ENCODE measurements around the gene ATP9B. TPM values are rescaled to one million over a fixed set of nuclear protein-coding genes. Genes with fewer than 3 reads are reported as not detected.

Gene ATP9B
- total RNA-seq, 1 experiment from 2014 or later: 15.6 TPM

- Histone ChIP-seq H3K79me2 (ENCODE audit: low read length) (no peaks in the 10 kb centered on the region), H3K4me2 (ENCODE audit: low read length) (no peak overlapping the region), H3F3A (ENCODE audit: low read length, unreplicated experiment) (no peaks in the 10 kb centered on the region), H3K36me3 (ENCODE audit: low read depth, low read length) (no peaks in the 10 kb centered on the region), H3K9me3 (ENCODE audit: low read length) (no peaks in the 10 kb centered on the region), H3K27ac (ENCODE audit: low read length) (no peak overlapping the region), H3K9ac (ENCODE audit: low read length) (no peak overlapping the region), H3K27me3 (ENCODE audit: low read length) (no peaks in the 10 kb centered on the region), H3K9me2 (replicated peaks; ENCODE audit: low read length) (no peaks in the 10 kb centered on the region), H3K4me1 (ENCODE audit: insufficient read depth, low read length) (no peaks in the 10 kb centered on the region), H4K20me1 (ENCODE audit: low read length) (no peaks in the 10 kb centered on the region), H3K4me3 (ENCODE audit: low read length) (no peak overlapping the region), H2AFZ (ENCODE audit: low read length) (no peak overlapping the region)
- no peak for ATAC-seq
- no peak for TF ChIP-seq EZH2 (IDR thresholded peaks at IDR 0.05; ENCODE audit: low read length, unreplicated experiment)
- no TSS peak for BruUV-seq (replicated peaks)
- no peak for DNase-seq
- intact Hi-C loops (cut with micrococcal nuclease): no loop called here
- ChIA-PET CTCF (no interaction called here), POLR2A (ENCODE audit: unreplicated experiment) (no interaction called here)
These were observed 318.4 kb downstream of the ATP9B start for GRCh38 chr18:79387615-79388014.

GRCh38 chr18:79388043-79388442, 318.8 kb downstream of the ATP9B start:
- DNase-seq (no peak), ATAC-seq (no peak)
- Histone ChIP-seq H3K9me2 (replicated peaks; ENCODE audit: low read length) (no peaks in the 10 kb centered on the region), H2AFZ (ENCODE audit: low read length) (no peak overlapping the region), H3K79me2 (ENCODE audit: low read length) (no peaks in the 10 kb centered on the region), H3K4me3 (ENCODE audit: low read length) (no peak overlapping the region), H3K27ac (ENCODE audit: low read length) (no peak overlapping the region), H3K9ac (ENCODE audit: low read length) (no peak overlapping the region), H3K4me2 (ENCODE audit: low read length) (no peak overlapping the region), H3K9me3 (ENCODE audit: low read length) (no peaks in the 10 kb centered on the region), H4K20me1 (ENCODE audit: low read length) (no peaks in the 10 kb centered on the region), H3K4me1 (ENCODE audit: insufficient read depth, low read length) (peaks cover under 1% of the 10 kb centered on the region; the same call in 1 of the 2 replicates), H3F3A (ENCODE audit: low read length, unreplicated experiment) (no peaks in the 10 kb centered on the region), H3K27me3 (ENCODE audit: low read length) (no peaks in the 10 kb centered on the region), H3K36me3 (ENCODE audit: low read depth, low read length) (no peaks in the 10 kb centered on the region)
- ChIA-PET POLR2A (ENCODE audit: unreplicated experiment) (no interaction called here), CTCF (no interaction called here)
- no peak for TF ChIP-seq EZH2 (IDR thresholded peaks at IDR 0.05; ENCODE audit: low read length, unreplicated experiment)
- no peak for TF ChIP-seq EZH2phosphoT487 (IDR thresholded peaks at IDR 0.05; ENCODE audit: borderline replicate concordance, low read length)
- intact Hi-C loops (cut with micrococcal nuclease): no loop called here
- BruUV-seq (replicated peaks): no TSS peak

GRCh38 chr18:79389689-79390088, 320.5 kb downstream of the ATP9B start:
- H3K4me2 ChIP-seq (ENCODE audit: low read length): no peak overlapping the region
- BruUV-seq (replicated peaks): no TSS peak
- no peaks in the 10 kb centered on the region for H3K79me2 ChIP-seq (ENCODE audit: low read length)
- no peak overlapping the region for H2AFZ ChIP-seq (ENCODE audit: low read length)
- H3K9me3 ChIP-seq (ENCODE audit: low read length): no peaks in the 10 kb centered on the region
- H3K4me1 ChIP-seq (ENCODE audit: insufficient read depth, low read length): peaks cover 10% of the 10 kb centered on the region; the same call in 1 of the 2 replicates
- H3K27me3 ChIP-seq (ENCODE audit: low read length): no peaks in the 10 kb centered on the region
- H3K27ac ChIP-seq (ENCODE audit: low read length): no peak overlapping the region
- H3F3A ChIP-seq (ENCODE audit: low read length, unreplicated experiment): no peaks in the 10 kb centered on the region
- intact Hi-C loops (cut with micrococcal nuclease): no loop called here
- ATAC-seq (no peak), DNase-seq (no peak)
- no peak overlapping the region for H3K9ac ChIP-seq (ENCODE audit: low read length)
- CTCF ChIA-PET: no interaction called here
- POLR2A ChIA-PET (ENCODE audit: unreplicated experiment): no interaction called here
- no peak overlapping the region for H3K4me3 ChIP-seq (ENCODE audit: low read length)
- no peak for TF ChIP-seq CTCF (conservative IDR thresholded peaks at IDR 0.05; ENCODE audit: low read depth, low read length)
- no peak for TF ChIP-seq EZH2 (IDR thresholded peaks at IDR 0.05; ENCODE audit: low read length, unreplicated experiment)
- TF ChIP-seq EZH2phosphoT487 (IDR thresholded peaks at IDR 0.05; ENCODE audit: borderline replicate concordance, low read length): no peak
- H4K20me1 ChIP-seq (ENCODE audit: low read length): no peaks in the 10 kb centered on the region
- H3K36me3 ChIP-seq (ENCODE audit: low read depth, low read length): no peaks in the 10 kb centered on the region
- no peaks in the 10 kb centered on the region for H3K9me2 ChIP-seq (replicated peaks; ENCODE audit: low read length)

- Histone ChIP-seq H3K27me3 (ENCODE audit: low read length) (no peaks in the 10 kb centered on the region), H2AFZ (ENCODE audit: low read length) (no peak overlapping the region), H3K4me1 (ENCODE audit: insufficient read depth, low read length) (peaks cover 16% of the 10 kb centered on the region; the same call in 1 of the 2 replicates), H3K27ac (ENCODE audit: low read length) (no peak overlapping the region), H3K9me2 (replicated peaks; ENCODE audit: low read length) (no peaks in the 10 kb centered on the region), H3K79me2 (ENCODE audit: low read length) (no peaks in the 10 kb centered on the region), H3K9ac (ENCODE audit: low read length) (no peak overlapping the region), H3K4me3 (ENCODE audit: low read length) (no peak overlapping the region), H3K9me3 (ENCODE audit: low read length) (no peaks in the 10 kb centered on the region), H3F3A (ENCODE audit: low read length, unreplicated experiment) (no peaks in the 10 kb centered on the region), H3K36me3 (ENCODE audit: low read depth, low read length) (no peaks in the 10 kb centered on the region), H4K20me1 (ENCODE audit: low read length) (no peaks in the 10 kb centered on the region), H3K4me2 (ENCODE audit: low read length) (no peak overlapping the region)
- DNase-seq (no peak), ATAC-seq (no peak)
- ChIA-PET CTCF (no interaction called here), POLR2A (ENCODE audit: unreplicated experiment) (no interaction called here)
- no TSS peak for BruUV-seq (replicated peaks)
- TF ChIP-seq EZH2 (IDR thresholded peaks at IDR 0.05; ENCODE audit: low read length, unreplicated experiment) (no peak), EZH2phosphoT487 (IDR thresholded peaks at IDR 0.05; ENCODE audit: borderline replicate concordance, low read length) (no peak), CTCF (conservative IDR thresholded peaks at IDR 0.05; ENCODE audit: low read depth, low read length) (no peak)
- intact Hi-C loops (cut with micrococcal nuclease): no loop called here
These were observed 323.0 kb downstream of the ATP9B start for GRCh38 chr18:79392226-79392625.

Measured in PC-3 (cell line).